ENCODE results near the gene NKG7.

The NKG7 gene

DNA sequence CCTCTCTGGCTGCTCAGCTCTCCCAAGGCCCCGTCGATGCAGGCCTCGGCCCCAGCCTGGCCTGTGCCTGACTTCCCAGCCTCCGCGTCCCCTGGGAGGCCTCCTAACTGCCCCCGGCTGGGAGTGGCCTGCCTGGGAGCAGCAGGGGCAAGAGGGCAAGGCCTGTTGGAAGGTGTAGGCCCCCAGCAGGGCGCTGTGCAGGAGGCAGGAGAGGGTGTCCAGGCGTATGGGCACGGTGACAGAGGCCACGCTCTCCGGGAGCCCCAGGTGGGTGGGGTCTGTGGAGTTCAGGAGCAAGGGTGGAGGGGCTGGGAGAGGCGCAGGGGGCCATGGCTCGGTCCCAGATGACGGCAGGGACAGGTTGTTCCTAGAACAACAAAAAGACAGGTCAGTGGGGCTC is 16.7 kb upstream of the NKG7 start:
- DNase-seq, result no peak

DNA sequence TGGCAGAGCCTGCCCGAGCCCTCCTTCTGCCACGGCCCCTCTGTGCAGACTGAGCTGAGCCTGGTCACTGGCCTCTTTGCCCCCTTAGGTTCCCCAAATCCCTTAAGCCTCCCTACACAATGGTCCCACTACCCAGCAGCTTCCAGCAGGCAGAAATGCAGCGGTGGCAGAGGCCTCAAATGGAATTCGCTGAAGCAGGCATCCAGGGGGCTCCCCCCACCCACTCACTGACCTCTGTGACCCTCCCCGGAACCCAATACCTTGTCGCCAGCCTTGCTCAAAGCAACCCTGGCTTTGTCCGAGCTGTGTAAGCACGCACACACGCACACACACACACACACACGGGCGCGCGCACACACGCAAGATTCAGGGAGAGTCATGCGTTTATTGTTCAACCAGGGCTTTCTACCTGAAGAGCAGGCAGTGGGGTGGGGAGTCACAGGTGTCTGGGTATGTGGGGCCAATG is 15.5 kb upstream of the NKG7 start, which contains the start of gene LIM2:
LIM2 (minus strand) TSS at position 51 of the 466 bp plus-strand sequence. CDS start 531 bp downstream, outside the sequence.
- no peak for DNase-seq

- DNase-seq, result no peak
Measured at GRCh38 chr19:51386882-51387520, 14.5 kb upstream of the NKG7 start.

DNA sequence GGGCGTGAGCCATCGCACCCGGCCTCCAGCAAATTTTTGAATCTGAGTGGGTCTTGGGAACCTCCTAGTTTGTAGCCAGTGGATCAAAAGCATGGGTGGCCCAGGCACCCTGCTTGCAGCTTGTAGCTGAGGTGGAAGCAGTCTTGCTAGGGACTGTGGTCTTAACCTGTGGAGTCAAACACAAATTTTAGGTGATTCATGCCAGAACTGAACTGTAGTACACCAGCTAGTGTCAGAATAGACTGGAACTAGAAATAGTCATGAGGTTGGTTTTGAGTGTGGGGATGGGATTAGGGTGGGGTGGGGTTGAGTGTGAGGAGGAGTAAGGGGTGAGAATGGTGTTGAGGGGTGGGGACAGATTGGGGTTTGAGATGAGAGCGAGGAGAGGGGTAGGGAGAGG is 9.6 kb upstream of the NKG7 start:
- DNase-seq, result no peak

- DNase-seq, result no peak
Measured at GRCh38 chr19:51380379-51380778, 7.9 kb upstream of the NKG7 start.

DNA sequence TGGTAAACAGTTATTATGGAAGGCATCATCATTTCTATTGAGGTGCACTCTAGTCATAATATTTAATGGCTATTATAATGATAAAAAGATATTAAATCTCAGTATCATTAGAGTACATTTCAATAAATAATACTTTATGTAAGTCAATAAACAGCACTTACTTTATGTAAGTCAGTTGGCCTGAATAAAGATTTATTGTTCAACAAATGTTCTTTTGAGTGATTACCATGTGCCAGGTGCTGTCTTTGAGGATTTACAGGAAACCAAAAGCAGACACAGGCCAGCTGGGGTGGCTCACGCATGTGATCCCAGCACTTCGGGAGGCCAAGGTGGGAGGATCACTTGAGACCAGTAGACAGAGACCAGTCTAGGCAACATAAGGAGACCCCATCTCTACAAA is 5.0 kb upstream of the NKG7 start:
- DNase-seq, result no peak

DNA sequence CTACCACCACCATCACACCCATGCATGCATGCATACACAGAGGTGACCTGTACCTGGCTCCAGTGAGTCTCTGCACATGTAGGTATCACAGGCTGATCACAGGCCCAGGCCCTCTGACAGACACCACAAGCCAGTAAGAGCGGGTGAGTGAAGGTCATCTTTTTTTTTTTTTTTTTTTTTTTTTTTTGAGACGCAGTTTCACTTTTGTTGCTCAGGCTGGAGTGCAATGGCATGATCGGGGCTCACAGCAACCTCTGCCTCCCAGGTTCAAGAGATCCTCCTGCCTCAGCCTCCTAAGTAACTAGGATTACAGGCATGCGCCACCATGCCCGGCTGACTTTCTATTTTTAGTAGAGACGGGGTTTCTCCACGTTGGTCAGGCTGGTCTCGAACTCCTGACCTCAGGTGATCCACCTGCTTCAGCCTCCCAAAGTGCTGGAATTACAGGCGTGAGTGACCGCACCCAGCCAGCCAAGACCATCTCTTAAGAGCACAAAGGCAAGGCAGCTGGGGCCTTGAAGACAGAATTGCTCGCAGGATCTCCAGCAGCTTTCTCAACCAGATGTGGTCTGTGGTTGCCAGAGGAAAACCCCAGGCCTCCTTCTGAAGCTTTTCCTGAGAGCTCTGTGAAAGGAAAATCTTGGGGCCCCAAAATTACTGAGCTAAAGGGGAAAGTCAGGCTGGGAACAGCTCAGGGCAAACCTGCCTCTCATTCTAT is 3.2 kb upstream of the NKG7 start:
- no peak for DNase-seq

DNA sequence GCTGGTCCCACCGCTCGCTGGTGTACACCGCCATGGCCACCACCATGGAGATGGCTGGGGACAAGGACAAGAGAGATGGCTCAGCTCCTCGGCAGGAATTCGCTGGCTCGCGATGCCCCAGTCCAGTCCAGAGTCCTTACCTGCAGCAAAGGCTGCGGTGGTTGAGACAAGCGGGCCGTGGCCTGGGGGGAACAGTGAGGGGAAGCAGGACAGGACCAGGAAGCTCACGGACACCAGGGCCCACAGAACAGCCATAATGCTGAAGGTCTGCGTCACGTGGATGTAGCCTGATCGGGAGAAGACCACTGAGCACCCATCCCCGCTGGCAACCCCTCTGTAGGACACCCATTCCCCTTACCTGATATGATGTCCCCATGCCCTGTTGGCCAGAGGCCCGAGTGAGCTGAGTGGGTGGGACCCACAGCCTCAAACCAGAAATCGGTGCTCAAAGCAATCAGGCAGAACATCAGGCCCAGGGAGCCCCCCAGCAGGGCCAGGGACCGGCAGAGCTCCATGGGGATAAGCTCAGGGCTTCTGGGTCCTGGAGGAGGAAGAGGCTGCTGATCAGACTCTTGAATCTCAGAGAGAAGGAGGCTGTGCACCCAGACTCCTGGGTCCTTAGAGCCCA is 319 bp downstream of the NKG7 start:
- no peak for DNase-seq

DNA sequence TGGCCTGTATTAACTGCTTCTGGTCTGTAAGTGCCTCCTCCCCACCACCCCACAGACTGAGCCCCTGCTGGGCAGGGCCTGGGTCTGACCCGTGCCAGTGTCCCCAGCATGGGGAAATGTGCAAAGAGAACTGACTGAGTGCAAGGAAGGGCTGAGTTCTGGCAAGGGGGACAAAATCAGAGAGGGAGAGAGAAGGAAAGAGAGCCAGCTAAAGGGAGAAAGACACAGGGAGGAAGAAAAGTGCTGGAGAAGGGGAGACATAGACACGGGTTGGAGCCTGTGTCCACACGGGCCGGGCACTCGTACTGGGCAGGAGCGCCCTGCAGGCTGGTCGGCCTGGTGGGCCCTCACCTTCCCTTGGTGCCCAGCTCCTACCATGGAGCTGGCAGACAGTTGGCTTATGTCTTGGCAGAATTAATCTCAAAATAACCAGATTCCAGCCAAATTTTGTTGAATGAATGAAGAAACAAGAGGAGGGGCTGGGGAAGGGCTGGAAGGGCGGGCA is 1.2 kb downstream of the NKG7 start:
- no peak for DNase-seq

- no peak for DNase-seq
Measured at GRCh38 chr19:51370230-51370629, 2.2 kb downstream of the NKG7 start.

DNA sequence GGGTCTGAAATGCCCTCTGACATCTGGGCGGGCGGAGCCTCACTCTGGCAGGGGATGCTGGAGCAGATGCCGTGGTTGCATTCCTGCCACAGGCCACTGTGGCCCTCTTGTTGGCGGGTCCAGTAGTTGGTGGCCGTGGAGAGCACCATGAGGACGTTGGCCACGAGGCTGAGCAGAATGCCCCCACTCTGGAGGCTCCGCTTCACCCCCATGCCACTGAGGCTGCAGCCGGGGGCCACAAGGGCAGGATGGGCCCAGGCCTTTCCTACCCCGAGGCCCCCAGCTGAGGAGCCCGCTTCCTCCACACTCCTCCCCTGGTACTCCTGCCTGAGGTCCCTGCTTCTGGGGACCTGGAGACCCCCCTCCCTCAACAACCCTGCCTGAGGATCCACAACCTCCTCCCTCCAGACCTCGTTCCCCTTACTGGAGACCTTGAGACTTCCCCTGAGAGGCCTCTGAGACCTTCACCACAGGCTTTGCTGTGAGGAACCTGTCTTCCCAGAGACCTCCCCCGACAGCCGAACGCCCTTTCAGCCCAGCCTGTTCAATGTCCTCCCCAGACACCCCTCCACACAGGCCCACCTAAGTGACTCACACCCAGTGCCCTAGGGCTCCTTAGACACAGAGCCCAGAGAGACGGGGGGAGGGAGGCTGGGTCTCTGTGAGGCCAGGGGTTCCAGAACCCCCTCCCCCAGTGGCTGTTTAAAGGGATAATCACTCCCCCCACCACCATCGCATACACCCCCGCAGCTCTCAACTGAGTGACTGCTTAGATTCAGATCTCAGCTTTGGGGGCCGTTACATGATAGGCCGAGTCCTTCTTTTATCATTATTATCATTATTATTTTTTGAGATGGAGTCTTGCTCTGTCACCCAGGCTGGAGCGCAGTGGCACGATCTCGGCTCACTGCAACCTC is 3.8 kb downstream of the NKG7 start, which contains the start of gene CLDND2:
CLDND2 (minus strand) TSS at position 638 of the 917 bp plus-strand sequence; CDS start at position 212, 426 bp downstream.
- no peak for DNase-seq

GRCh38 chr19:51367565-51368365 is 4.7 kb downstream of the NKG7 start:
- peak; percentile 91 for DNase-seq

DNA sequence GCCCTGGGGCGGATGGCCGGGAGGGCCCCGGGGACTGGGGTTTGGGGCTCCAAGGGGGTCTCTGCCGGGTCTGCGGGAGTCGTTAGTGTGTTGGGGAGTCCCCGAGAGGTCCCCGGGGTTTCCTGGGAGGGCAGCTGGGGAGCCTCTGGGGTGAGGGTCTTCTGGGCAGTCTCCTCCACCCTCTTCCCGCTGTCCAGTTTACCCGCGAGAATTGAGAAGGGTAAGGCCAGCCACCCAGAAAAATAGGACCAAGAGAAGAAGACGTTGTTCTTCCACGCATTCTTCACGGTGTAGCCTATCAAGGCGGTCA is 5.2 kb downstream of the NKG7 start:
- DNase-seq, result no peak

DNA sequence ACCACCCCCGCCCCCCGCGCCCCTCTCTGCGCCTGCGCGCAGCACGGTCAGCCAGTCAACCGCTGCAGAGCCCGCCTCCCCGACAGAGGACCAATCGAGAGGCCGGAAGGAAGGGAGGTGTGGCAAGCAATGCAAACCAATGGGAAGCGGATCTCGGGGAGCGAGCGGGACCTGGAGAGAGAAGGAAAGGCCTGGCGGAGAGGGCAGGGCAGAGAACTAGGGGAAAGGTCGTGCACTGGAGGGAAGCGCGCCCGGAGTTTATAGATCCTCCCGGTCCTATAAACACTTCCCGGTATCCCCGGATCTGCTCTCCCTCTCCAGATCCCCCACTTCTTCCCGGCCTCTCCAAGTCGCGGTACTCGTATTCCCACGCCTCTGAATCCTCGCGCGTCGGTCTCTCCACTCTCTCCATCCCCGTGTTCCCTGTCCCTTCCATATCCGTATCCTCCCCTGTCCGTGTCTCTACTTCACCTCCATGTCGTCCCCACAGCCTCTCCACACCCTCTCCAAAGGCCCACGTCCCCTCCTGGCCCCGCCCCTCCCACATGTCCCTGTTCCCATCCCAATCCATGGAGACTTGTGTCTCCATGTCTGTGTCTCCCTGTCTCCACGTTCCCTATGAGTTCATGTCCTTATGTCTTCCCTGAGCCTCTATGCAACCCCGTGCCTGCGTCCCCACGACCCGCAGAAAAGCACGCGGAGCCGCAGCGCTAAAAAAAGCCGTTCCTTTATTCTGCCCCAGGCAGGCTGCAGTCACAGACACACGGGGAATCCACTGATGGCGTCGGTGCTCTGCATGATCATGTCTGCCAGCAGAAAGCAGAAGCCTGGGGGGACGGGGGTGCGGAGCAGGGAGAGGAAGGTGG is 5.8 kb downstream of the NKG7 start:
- DNase-seq, result peak; percentile 93

DNA sequence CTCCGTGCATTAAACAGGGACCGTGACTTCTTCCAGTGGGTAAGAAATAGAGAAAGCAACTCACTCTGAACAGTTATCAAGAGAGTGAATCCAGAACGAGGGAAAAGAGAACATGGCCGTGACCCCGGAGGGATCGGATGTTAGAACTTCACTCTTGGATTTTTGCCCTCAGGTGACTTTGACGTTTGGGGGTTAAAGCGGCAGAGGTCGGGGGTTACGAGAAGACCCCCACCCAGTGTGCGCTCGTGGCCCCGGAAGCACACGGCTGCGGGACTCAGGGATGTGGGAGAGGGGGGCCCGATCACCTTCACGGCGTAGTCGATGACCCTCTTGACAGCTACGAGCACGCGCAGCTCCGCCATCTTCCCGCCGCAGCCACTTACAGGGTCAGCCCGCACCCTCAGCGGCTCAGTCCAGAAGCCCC is 6.5 kb downstream of the NKG7 start, which contains the start of gene ETFB:
ETFB (minus strand) TSS at position 424 of the 424 bp plus-strand sequence; CDS start at position 362, 62 bp downstream.
- DNase-seq, result no peak

GRCh38 chr19:51365211-51365964 is 7.1 kb downstream of the NKG7 start:
- no peak for DNase-seq

GRCh38 chr19:51364200-51365106 is 8.0 kb downstream of the NKG7 start:
- no peak for DNase-seq

DNA sequence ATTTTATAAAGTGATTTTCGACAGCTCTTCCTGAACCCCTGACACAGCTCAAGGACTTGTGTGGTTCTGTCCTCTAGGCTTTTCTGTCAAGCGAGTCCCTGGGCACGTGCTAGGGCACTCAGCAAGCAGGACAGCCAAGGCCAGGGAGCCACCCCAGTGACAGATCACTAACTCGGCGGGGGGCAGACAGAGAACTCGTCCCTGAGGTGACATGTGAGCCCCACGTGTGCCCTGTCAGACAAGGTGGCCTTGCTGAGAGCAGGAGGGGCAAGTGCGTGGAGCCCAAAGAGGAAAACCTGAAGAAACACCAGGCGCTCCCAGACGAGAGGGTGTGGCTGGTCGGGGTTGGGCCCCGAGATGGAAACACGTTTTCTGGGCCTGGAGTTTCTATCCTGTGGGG is 11.2 kb downstream of the NKG7 start:
- no peak for DNase-seq

GRCh38 chr19:51359294-51359693 is 13.2 kb downstream of the NKG7 start:
- no peak for DNase-seq

Measured in NCI-H2029 (cell line).